Ishikawa (cell line): ENCODE measurements around the gene TFPI2.
A peak's percentile ranks its signal among the peaks of the same experiment; 100 is the strongest.

Experiments used
- CEBPB ChIP-seq: IDR thresholded peaks from 2 replicates; pipeline ENCODE4 v1.6.1; 2012
- CREB1 ChIP-seq: IDR thresholded peaks from 2 replicates; pipeline ENCODE4 v1.6.1; 2012; ENCODE audit warnings: low read depth
- EGR1 ChIP-seq: IDR thresholded peaks from 2 replicates; pipeline ENCODE4 v1.6.1; 2012
- EP300 ChIP-seq: IDR thresholded peaks from 2 replicates; pipeline ENCODE4 v1.6.1; 2012; ENCODE audit warnings: borderline replicate concordance
- FOXM1 ChIP-seq: IDR thresholded peaks from 2 replicates; pipeline ENCODE4 v1.6.1; 2012; ENCODE audit warnings: low read depth, borderline replicate concordance
- MAX ChIP-seq: IDR thresholded peaks from 2 replicates; pipeline ENCODE4 v1.6.1; 2012
- NFIC ChIP-seq: IDR thresholded peaks from 2 replicates; pipeline ENCODE4 v1.6.1; 2012
- RAD21 ChIP-seq: IDR thresholded peaks from 2 replicates; pipeline ENCODE4 v1.6.1; 2012; ENCODE audit warnings: low read depth
- REST ChIP-seq: IDR thresholded peaks from 2 replicates; pipeline ENCODE4 v1.6.1; 2012; ENCODE audit warnings: low read depth, mild to moderate bottlenecking
- TAF1 ChIP-seq: IDR thresholded peaks from 2 replicates; pipeline ENCODE4 v1.6.1; 2012; ENCODE audit warnings: low read depth, mild to moderate bottlenecking
- TCF12 ChIP-seq: IDR thresholded peaks from 2 replicates; pipeline ENCODE4 v1.6.1; 2012; ENCODE audit warnings: low read depth
- TEAD4 ChIP-seq: IDR thresholded peaks from 2 replicates; pipeline ENCODE4 v1.6.1; 2012
- USF1 ChIP-seq: IDR thresholded peaks from 2 replicates; pipeline ENCODE4 v1.6.1; 2012
- YY1 ChIP-seq: IDR thresholded peaks from 2 replicates; pipeline ENCODE4 v1.6.1; 2012; ENCODE audit warnings: low read depth
- ZBTB7A ChIP-seq: IDR thresholded peaks from 2 replicates; pipeline ENCODE4 v1.6.1; 2012; ENCODE audit warnings: low read depth

TFPI2 gene

GRCh38 chr7:93890464-93891068 is at the start of gene TFPI2:
TFPI2 (minus strand) TSS chr7:93890753; CDS start chr7:93890678, 75 bp downstream.
- TF ChIP-seq CREB1 (no peak), CEBPB (no peak), MAX (no peak; the same call in 1 of the 2 replicates), TAF1 (no peak; the same call in 1 of the 2 replicates), EP300 (0 out of 2 replicates have a peak, but pooled peaks have one; percentile 19), TCF12 (no peak; the same call in 1 of the 2 replicates), NFIC (no peak), EGR1 (peak; percentile 90), RAD21 (peak; percentile 49; the same call in 1 of the 2 replicates), FOXM1 (no peak), YY1 (no peak), REST (no peak), TEAD4 (0 out of 2 replicates have a peak, but pooled peaks have one; percentile 15), USF1 (no peak), ZBTB7A (peak; percentile 94; the same call in 1 of the 2 replicates)

- TF ChIP-seq NFIC (no peak), FOXM1 (no peak), TEAD4 (no peak), YY1 (no peak), USF1 (no peak)
Observed at GRCh38 chr7:93938293-93938692, 47.7 kb upstream of the TFPI2 start.

- TF ChIP-seq TEAD4 = no peak
Observed at GRCh38 chr7:93937818-93938217, 47.3 kb upstream of the TFPI2 start.

- no peak for TF ChIP-seq USF1
- TF ChIP-seq TAF1 = no peak
- no peak for TF ChIP-seq MAX
- TF ChIP-seq EGR1 = no peak
- no peak for TF ChIP-seq YY1
- TF ChIP-seq TCF12 = no peak
- TF ChIP-seq EP300 = no peak
- no peak for TF ChIP-seq CEBPB
- no peak for TF ChIP-seq NFIC
- TF ChIP-seq TEAD4 = no peak
Observed at GRCh38 chr7:93935102-93935501, 44.5 kb upstream of the TFPI2 start.

GRCh38 chr7:93933156-93933555 is 42.6 kb upstream of the TFPI2 start:
- TF ChIP-seq YY1 = no peak
- no peak for TF ChIP-seq EP300
- TF ChIP-seq NFIC = no peak
- no peak for TF ChIP-seq FOXM1
- TF ChIP-seq CEBPB = no peak
- TF ChIP-seq REST = no peak

GRCh38 chr7:93931655-93932054 is 41.1 kb upstream of the TFPI2 start:
- TF ChIP-seq NFIC (no peak), USF1 (no peak), REST (no peak), ZBTB7A (no peak), CREB1 (no peak), EP300 (no peak), YY1 (no peak), TAF1 (no peak), CEBPB (no peak)
